Stimulated activated CD4-positive, alpha-beta T cell treated with anti-CD3 and anti-CD28 coated beads, Interleukin-1b, Interleukin-23, amount 100 ng/mL, for 48 hours (primary cell): ENCODE data around the gene TMEM87A.
"Not testable (repeated sequence)": the region's sequence is repeated elsewhere in the genome, so short reads cannot be mapped to it uniquely, and the experiment has no call there.

ENCODE experiments used
- DNase-seq: peaks from one replicate; pipeline ENCODE4 v3.0.0-alpha.2; 2020

The TMEM87A gene

GRCh38 chr15:42272939-42273899, at the start of gene TMEM87A, which contains the start of gene GANC:
Gene TMEM87A (minus strand): TSS chr15:42273433. CDS start chr15:42273398, 35 bp downstream.
Gene GANC (plus strand): TSS chr15:42273201. CDS start chr15:42274482, 1,281 bp downstream.
- peak; percentile 97 for DNase-seq

- DNase-seq: no peak
Observed at GRCh38 chr15:42319206-42319605, 46.0 kb upstream of the TMEM87A start.

GRCh38 chr15:42316282-42316805, 43.1 kb upstream of the TMEM87A start:
- not testable (repeated sequence) for DNase-seq

- no peak for DNase-seq
Observed at GRCh38 chr15:42315521-42315920, 42.3 kb upstream of the TMEM87A start.

- no peak for DNase-seq
Observed at GRCh38 chr15:42314818-42315217, 41.6 kb upstream of the TMEM87A start.

- no peak for DNase-seq
Observed at GRCh38 chr15:42313463-42313862, 40.2 kb upstream of the TMEM87A start.

GRCh38 chr15:42306681-42307080, 33.4 kb upstream of the TMEM87A start:
- no peak for DNase-seq

GRCh38 chr15:42301004-42301403, 27.8 kb upstream of the TMEM87A start:
- not testable (repeated sequence) for DNase-seq

GRCh38 chr15:42289166-42289565, 15.9 kb upstream of the TMEM87A start:
- DNase-seq: no peak

GRCh38 chr15:42287931-42288330, 14.7 kb upstream of the TMEM87A start:
- DNase-seq: no peak

GRCh38 chr15:42286445-42287029, 13.3 kb upstream of the TMEM87A start:
- no peak for DNase-seq

- no peak for DNase-seq
Observed at GRCh38 chr15:42285034-42285433, 11.8 kb upstream of the TMEM87A start.

- no peak for DNase-seq
Observed at GRCh38 chr15:42284551-42284950, 11.3 kb upstream of the TMEM87A start.

- no peak for DNase-seq
Observed at GRCh38 chr15:42283671-42284070, 10.4 kb upstream of the TMEM87A start.

- no peak for DNase-seq
Observed at GRCh38 chr15:42282926-42283325, 9.7 kb upstream of the TMEM87A start.

- no peak for DNase-seq
Observed at GRCh38 chr15:42282344-42282743, 9.1 kb upstream of the TMEM87A start.

- no peak for DNase-seq
Observed at GRCh38 chr15:42279234-42279723, 6.0 kb upstream of the TMEM87A start.

- no peak for DNase-seq
Observed at GRCh38 chr15:42276762-42277161, 3.5 kb upstream of the TMEM87A start.

- no peak for DNase-seq
Observed at GRCh38 chr15:42275780-42276391, 2.7 kb upstream of the TMEM87A start.

GRCh38 chr15:42274702-42274989, 1.4 kb upstream of the TMEM87A start:
- no peak for DNase-seq

GRCh38 chr15:42273900-42274701, 868 bp upstream of the TMEM87A start:
- peak; percentile 61 for DNase-seq

- no peak for DNase-seq
Observed at GRCh38 chr15:42270996-42271395, 2.2 kb downstream of the TMEM87A start.

- no peak for DNase-seq
Observed at GRCh38 chr15:42270551-42270950, 2.7 kb downstream of the TMEM87A start.
